GM10847 (cell line): Measurements from ENCODE around the gene SGSM1.

Experiments used
- POLR2A ChIP-seq: IDR thresholded peaks from 2 replicates; pipeline ENCODE4 v1.6.1; 2011; ENCODE audit not compliant: insufficient read length; ENCODE audit errors: extremely low read depth

SGSM1 gene

DNA sequence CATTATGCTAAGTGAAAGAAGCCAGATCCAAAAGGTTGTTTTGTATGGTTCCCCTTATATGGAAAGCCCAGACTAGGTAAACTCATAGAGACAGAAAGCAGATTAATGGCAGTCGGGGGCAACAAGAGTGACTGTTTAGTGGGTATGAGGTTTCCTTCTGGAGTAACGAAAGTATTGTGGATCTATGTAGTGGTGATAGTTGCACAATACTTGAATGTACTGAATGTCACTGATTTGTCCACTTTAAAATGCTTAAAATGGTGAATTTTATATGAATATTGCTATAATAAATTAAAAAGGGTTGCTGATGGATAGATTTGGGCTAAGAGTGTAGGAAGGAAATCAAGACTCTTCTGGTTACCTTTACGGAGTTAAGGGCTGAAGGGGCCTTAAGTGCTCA, 10.0 kb upstream of the SGSM1 start:
- no peak for TF ChIP-seq POLR2A

DNA sequence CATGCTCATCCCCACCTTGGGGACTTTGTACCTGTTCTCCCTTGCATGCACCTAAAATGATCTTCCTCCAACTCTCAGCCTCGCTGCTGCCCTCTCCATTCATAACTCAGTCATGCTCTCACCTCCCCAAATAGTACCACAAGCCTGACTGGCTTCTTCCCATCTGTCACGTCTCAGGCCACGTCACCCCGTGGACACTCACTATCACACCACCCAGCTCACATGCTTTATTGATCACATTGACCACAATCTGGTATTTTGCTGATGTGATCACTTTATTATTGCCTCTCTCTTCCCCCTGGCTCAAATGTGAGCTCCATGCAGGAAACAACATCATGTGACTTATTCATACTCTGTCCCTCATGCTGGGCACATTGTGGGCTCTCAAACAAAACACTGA, 9.2 kb upstream of the SGSM1 start:
- TF ChIP-seq POLR2A: no peak

DNA sequence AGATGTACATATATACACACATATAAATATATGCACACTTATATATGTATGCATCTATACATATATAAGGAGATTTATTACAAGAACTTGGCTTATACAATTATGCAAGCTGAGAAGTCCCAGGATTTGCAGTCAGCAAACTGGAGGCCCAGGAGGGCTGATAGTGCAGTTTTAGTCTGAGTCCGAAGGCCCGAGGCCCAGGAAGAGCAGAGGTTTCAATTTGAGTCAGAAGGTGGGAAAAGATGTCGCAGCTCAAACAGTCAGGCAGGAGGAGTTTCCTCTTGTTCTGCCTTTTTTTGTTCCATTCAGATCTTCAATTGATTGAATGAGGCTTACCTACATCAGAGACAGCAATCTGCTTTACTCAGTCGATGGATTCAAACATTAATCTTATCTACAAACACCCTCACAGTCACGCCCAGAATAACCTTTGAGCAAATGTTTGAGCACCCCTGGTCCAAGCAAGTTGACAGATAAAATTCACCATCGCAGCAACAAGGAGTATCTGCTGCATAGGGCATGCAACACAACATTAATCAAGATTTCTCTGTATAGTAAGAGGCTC, 4.0 kb upstream of the SGSM1 start:
- no peak for TF ChIP-seq POLR2A

DNA sequence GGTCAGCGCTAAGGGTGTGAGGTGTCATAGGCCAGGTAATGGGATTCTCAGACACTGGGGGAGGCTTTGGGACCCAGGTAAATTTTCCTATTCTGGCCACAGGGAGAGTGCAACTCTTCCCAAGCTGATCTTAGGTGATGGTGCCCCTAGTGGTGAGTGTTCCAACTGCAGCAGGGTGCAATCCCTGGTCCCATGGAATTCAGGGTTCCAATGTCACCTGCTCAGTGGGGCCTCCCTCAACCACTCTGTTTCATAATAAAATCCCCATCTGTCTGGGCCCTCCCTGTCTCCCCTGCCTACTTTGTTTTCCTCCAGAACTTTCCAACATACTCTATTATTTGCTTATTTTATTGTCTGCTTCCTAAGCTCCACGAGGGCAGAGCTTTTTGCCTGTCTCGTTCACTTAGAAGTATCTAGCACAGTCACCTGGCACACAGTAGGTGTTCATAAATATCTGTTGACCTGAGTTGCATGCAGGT, 2.9 kb upstream of the SGSM1 start:
- TF ChIP-seq POLR2A: no peak

DNA sequence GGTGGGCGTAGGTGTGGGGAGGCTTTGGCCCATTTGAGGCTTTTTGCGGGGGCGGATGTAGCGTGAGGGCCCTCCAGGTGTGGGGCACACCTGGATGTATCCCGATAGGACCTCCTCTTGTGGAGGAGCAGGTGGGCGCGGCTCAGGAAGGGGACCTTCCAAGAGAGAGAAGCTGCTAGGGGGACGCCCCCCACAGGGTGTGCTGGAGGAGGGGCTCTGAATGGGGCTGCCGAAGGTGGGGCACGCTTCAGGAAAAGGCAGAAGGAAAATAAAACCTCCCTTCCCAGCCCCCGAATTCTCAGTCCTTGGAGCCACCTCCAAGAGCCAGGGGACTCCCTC, 621 bp downstream of the SGSM1 start:
- no peak for TF ChIP-seq POLR2A

DNA sequence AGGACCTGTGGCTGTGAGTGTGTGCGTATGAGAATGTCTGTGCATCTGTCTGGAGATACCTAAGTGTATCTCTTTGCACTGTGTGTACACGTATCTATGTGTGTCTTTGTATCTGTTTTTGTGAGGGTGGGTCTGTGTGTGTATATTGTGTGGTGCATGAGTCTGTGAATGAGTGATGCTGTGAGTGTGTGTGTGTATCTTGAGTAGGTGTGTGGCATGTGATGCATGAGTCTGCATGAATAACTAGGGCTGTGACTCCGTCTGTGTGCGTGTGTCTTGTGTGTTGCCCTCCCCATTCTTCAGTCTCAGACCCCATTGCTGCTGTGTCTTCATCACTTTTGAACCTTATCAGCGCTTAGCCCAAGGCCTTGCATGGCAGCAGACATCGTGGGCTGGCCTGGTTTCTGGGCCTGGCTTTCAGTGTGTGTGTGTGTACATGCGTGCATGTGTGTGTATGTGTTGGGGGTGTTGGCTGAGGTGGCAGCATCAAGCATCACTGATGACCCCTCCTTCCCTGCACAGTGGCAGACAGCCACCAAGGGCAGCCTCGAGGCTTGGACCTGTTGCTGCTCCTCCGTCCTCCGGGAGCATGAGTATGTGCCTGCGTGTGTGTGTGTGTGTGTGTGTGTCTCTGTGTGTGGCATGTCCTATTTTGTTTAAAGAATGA, 1.4 kb downstream of the SGSM1 start:
- TF ChIP-seq POLR2A: no peak

DNA sequence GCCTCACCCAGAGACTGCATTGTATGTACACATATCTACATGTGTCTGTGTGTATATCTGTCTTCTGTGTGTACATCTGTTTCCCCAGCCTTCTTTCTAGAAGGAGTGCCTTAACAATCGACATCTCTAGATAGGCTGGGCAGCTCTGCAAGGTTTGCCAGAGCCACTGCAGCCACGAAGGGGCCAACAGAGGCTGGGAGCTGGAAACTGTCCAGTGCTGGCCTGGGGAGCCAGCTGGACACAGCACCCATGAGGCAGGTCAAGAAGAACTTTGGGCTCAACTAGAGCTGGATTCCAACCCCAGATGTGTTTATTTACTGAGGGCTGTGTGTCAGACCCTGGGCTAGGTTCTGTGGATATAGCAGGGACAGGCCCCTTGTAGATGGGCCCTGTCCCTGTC, 3.3 kb downstream of the SGSM1 start:
- no peak for TF ChIP-seq POLR2A

DNA sequence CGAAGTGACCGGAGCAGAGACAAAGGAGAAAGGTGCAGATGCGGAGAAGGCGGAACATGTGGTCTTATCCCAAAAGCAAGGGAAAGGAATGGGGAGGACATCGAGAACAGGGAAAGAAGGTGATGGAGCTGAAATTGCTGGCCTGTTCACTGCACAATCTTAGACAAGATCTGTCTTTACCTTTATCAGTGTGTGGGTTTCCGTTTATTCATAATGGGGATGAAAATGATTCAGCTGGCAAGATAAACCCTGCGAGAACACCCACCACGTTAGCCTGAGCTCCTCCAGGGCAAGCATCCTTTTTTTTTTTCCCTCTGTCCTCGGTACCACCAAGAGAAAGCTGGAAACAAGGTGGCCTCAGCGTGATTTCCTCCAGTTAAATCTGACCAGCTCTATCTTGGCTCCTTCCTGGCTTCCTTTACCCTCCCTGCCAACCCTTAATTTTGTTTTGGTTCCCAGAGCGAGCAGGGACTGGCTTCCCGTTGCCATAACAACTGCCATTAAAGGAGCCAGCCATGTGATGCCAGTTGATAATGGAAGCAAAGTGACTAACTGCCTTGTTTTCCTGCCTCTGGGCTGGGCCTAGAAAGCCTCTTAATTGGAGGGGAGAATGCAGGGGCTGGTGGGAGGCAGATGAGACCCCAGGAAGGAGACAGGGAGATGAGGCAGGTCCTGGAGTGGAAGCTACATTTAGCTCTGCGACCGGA, 4.2 kb downstream of the SGSM1 start:
- TF ChIP-seq POLR2A: no peak

DNA sequence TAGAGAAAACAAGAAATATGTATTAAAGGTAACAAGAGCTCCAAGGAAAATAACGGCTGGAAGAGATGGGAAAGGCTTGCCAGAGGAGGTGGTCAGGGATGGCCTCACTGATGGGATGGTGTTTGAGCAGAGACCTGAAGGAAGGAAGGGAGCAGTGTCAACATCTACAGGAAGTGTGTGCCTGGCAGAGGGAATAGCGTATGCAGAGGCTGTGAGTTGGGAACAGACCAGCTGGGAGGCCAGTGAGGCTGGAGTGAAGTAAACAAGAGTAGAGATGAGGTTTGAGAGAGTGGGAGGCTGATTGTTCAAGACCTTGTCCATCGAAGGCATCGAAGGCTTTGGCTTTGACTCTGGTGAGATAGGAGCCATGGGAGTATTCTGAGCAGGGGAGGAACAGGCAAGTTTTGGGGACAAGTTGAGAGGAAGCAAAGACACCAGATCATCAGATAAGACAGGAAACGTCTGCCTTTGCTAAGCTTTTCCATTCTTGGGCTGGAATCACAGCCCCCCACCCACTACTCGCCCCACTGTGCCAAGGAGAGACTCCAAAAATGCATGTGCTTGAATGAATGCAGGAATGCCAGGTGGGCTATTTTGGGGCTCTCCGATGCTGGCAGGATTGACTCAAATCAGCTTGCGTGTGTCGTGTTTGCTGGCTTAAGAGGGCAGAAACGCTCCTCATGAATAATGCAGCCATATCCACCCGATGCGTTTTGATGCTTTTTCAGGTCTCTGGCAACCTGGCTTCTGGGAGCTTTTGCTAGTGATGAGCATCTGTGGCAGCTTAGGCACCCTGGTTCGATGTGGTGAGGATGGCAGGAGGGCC, 7.2 kb downstream of the SGSM1 start:
- no peak for TF ChIP-seq POLR2A

DNA sequence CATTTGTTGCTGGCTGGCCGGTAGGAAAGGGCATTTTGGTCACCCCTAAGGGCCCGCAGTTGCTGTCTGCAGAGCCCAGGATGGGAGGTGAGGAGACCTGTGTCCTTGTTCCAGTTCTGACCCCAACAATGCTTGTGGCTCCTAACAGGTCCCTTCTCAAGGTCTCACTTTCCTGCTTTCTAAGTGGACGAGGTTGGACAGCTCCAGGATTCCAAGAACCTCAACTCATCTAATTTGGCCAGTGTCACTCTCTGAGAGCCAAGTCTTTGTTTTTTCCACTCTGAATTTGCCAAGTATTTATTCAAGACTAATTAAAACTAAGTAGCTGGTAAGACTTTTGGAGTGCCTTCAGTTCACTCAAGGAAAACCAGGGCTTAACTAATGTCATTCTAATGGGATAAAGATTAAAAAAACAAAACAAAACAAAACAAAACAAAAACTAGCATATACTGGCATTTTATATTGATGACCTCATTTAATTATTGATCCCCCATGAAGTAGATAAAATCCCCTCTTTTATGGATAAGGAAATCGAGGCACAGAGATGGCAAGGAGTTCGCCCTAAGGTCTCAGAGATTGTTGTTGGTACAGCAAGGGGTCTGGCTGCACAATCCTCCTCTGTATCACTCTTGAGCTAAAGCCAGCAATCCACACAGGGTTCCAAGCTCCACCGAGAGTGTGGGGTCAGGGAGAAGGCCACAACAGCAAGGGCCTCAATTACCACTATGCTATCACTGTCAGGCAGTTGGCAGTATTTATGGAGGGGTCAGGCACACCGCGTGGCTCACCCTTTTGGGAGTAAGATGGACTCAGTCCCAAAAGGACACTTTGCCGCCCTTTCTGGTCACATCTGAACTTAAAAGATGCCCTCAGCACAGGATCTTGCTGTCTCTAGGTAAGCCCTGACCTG, 8.1 kb downstream of the SGSM1 start:
- TF ChIP-seq POLR2A: no peak

DNA sequence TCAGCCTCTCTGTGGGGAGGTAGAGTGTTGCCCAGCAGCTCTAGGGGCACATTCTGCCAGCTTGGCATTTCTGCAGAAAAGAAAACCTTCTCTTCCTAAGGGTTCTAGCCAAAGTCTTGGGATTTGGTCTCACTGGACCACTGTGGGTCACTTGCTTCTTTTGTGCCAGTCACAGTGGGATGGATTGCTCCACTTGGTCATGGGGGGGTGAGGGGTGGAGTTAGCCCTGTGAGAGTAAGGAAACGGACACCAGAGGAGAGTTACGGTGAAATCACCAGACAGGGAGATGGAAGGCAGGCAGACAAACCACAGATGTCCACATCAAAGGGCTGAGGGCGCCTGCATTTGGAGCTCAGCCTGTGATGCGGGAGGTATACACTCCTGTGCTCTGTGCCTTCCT, 10.8 kb downstream of the SGSM1 start:
- TF ChIP-seq POLR2A: no peak

DNA sequence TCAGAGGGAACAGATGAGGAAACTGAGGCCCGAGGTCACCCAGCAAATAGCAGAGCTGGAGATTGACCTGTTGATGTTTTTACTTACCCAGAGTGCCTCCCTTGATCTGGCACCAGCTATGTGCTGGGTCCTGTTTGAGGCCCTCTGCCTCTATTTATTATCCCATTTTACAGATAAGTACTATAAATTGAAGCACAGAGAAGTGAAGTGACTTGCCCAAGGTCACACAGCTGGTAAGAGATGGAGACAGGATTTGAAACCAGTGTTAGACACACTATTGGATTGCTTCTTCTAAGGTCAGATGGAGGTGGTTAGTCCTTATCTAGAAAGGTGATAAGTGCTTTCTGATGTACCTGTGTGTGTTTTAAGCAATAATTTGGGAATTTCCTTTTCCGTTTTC, 13.5 kb downstream of the SGSM1 start:
- no peak for TF ChIP-seq POLR2A

DNA sequence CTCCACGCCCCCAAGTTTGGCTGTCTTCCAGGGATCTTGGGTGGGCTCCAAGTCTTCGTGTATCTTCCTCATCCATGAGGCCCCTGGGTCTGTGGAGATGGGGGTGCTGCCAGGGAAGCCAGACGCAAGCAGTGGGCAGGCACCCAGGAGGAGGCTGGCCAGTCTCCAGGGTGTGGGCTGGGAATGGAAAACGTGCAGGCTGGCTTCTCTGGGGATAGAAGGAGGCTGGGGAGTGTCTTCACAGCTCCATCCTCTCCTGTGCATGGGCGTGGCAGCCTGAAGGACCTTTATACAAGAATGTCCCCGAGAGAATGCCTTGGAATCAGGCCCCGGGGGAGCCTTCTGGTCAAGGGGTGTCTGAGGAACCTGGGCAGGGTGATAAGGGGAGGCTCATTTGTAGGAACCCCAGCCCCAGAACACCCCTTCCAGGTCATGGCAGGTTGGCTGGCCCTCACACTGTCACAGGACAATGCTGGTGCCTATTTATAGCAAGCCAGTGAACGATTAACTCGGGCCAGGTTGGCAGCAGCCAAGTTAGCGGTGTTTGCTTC, 14.0 kb downstream of the SGSM1 start:
- no peak for TF ChIP-seq POLR2A

DNA sequence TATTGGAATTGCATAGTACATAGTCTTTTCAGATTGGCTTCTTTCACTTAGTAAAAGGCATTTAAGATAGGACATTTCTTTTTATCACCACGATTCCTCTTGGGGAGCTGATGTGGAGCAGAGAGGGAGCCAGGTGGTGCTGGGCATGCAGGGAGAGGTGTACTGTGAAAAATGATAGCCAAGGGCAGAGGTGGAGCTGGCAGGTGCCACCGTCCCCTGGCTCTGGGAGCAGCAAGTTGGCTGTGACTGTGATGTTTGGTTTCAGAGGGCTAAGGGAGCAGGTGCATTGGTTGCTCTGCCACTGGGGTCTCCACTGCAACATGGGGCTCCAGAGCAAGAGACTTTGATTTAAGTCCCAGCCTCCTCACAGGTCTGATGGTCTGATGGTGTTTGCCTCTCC, 16.5 kb downstream of the SGSM1 start:
- no peak for TF ChIP-seq POLR2A
